ENCODE data around the gene MT2A.

DNA sequence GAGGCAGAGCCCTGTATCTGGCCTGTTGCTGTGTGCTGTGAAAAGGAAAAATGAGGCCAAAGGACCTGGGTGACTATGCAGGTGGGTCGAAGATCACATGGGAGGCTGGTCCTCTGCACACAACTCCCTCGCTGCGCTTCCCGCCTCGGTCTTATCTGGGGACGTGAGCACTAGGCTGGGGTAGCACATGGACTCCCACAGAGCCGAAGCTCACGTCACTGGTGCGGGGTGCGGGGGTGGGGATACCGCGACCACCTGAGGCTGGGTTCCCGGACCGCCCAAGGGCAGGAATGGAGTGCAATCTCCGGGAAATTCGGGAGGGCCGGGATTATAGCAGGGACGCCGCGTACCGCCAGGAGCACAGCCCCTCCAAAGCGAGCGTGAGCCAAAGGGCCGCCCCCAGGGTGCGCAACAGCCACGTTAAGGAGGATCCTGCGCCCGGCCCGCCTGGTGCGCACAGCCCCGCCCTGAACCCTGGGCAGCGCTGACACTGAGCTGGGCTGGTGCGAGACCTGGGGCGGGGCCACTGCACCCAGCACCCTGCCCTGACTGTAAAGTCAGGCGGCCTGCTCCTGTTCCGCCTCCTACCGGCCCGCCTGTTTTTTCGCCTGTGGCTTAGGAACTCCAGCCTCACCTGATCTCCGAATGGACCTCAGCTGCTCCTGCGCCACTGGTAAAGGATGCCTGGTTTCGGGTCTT is 34.8 kb downstream of the MT2A start:
- TF ChIP-seq, protein P1, sequence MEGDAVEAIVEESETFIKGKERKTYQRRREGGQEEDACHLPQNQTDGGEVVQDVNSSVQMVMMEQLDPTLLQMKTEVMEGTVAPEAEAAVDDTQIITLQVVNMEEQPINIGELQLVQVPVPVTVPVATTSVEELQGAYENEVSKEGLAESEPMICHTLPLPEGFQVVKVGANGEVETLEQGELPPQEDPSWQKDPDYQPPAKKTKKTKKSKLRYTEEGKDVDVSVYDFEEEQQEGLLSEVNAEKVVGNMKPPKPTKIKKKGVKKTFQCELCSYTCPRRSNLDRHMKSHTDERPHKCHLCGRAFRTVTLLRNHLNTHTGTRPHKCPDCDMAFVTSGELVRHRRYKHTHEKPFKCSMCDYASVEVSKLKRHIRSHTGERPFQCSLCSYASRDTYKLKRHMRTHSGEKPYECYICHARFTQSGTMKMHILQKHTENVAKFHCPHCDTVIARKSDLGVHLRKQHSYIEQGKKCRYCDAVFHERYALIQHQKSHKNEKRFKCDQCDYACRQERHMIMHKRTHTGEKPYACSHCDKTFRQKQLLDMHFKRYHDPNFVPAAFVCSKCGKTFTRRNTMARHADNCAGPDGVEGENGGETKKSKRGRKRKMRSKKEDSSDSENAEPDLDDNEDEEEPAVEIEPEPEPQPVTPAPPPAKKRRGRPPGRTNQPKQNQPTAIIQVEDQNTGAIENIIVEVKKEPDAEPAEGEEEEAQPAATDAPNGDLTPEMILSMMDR (IDR thresholded peaks at IDR 0.05; ENCODE audit: insufficient read depth, low read length, poor library complexity, severe bottlenecking), result no peak
- TF ChIP-seq EZH2phosphoT487 (conservative IDR thresholded peaks at IDR 0.05; ENCODE audit: low read length), result no peak

Data from SU-DHL-6 (cell line).